Hepatocyte (in vitro differentiated cells): ENCODE data around the gene THAP3. TPM values are rescaled to one million over a fixed set of nuclear protein-coding genes. Genes with fewer than 3 reads are reported as not detected.
"Not testable (repeated sequence)": the region's sequence is repeated elsewhere in the genome, so short reads cannot be mapped to it uniquely, and the experiment has no call there.

Experiments used
- DNase-seq: peaks from one replicate; pipeline ENCODE4 v3.0.0-alpha.2; 2016; ENCODE audit warnings: low spot score
- H2AFZ ChIP-seq: fragments of 200-600 bp; sonication (generic); 2 replicates; pipeline ENCODE4 v1.6.0; 2016; ENCODE audit warnings: antibody characterized with exemption, mild to moderate bottlenecking
- H3K27ac ChIP-seq: fragments of 200-600 bp; sonication (generic); 2 replicates; pipeline ENCODE4 v1.5.1; 2016; ENCODE audit warnings: mild to moderate bottlenecking
- H3K27me3 ChIP-seq: fragments of 200-600 bp; sonication (generic); 2 replicates; pipeline ENCODE4 v1.6.1; 2016
- H3K36me3 ChIP-seq: fragments of 200-600 bp; sonication (generic); replicated peaks from 2 replicates; pipeline ENCODE4 v1.5.1; 2016; ENCODE audit warnings: low read depth; ENCODE audit not compliant: insufficient read depth
- H3K4me1 ChIP-seq: fragments of 200-600 bp; sonication (generic); 2 replicates; pipeline ENCODE4 v1.5.1; 2016; ENCODE audit warnings: mild to moderate bottlenecking, moderate library complexity; ENCODE audit not compliant: insufficient read depth
- H3K4me2 ChIP-seq: fragments of 200-600 bp; sonication (generic); 2 replicates; pipeline ENCODE4 v1.6.0; 2016
- H3K4me3 ChIP-seq: fragments of 200-600 bp; sonication (generic); 2 replicates; pipeline ENCODE4 v1.5.1; 2016; ENCODE audit warnings: mild to moderate bottlenecking
- H3K79me2 ChIP-seq: fragments of 200-600 bp; sonication (generic); 2 replicates; pipeline ENCODE4 v1.6.0; 2017; ENCODE audit warnings: mild to moderate bottlenecking
- H3K9me2 ChIP-seq: fragments of 200-600 bp; sonication (generic); replicated peaks from 2 replicates; pipeline ENCODE4 v1.6.0; 2017; ENCODE audit warnings: mild to moderate bottlenecking; ENCODE audit not compliant: insufficient read depth
- H3K9me3 ChIP-seq: fragments of 200-600 bp; sonication (generic); 2 replicates; pipeline ENCODE4 v1.5.1; 2016; ENCODE audit warnings: low read depth, mild to moderate bottlenecking
- H4K20me1 ChIP-seq: fragments of 200-600 bp; sonication (generic); 2 replicates; pipeline ENCODE4 v1.6.0; 2016; ENCODE audit warnings: mild to moderate bottlenecking; ENCODE audit not compliant: insufficient read depth, poor library complexity, severe bottlenecking
- CTCF ChIP-seq: fragments of 200-600 bp; sonication (generic); IDR thresholded peaks from 2 replicates; pipeline ENCODE4 v1.5.1; 2016; ENCODE audit warnings: antibody characterized with exemption, mild to moderate bottlenecking; ENCODE audit not compliant: poor library complexity
- EZH2 ChIP-seq: fragments of 200-600 bp; sonication (generic); IDR thresholded peaks from 2 replicates; pipeline ENCODE4 v1.6.1; 2016; ENCODE audit warnings: antibody characterized with exemption, mild to moderate bottlenecking, borderline replicate concordance
- EZH2phosphoT487 ChIP-seq: fragments of 200-600 bp; sonication (generic); IDR thresholded peaks from one replicate; pipeline ENCODE4 v1.6.1; 2018; ENCODE audit warnings: antibody characterized with exemption, mild to moderate bottlenecking, low read depth, moderate library complexity; ENCODE audit not compliant: unreplicated experiment, severe bottlenecking
- WGBS: methylation state at CpG from one replicate; pipeline ENCODE4 v1.1.6; 2016; ENCODE audit warnings: low lambda C conversion rate; ENCODE audit errors: missing lambda C conversion rate; 5-methylcytosine and 5-hydroxymethylcytosine counted together
- polyA plus RNA-seq: library from polyadenylated mRNA; unstranded; fragments of >200 nt; fragmentation: Nextera tagmentation; extraction: Ambion mirVana; gene quantifications from 2 replicates; pipeline ENCODE4 v1.2.1, GENCODE V29; 2016
- total RNA-seq: library from RNA; depleted of rRNA; stranded (reverse); fragments of >200 nt; gene quantifications from 2 replicates; pipeline ENCODE4 v1.2.3, GENCODE V29; 2014

The THAP3 gene
- total and polyA plus RNA-seq, 2 experiments from 2014 or later = 13.0 to 26.5 TPM

GRCh38 chr1:6660415-6661049, 35.9 kb downstream of the THAP3 start:
- no peaks in the 10 kb centered on the region for H3K79me2 ChIP-seq
- H3K36me3 ChIP-seq = no peaks in the 10 kb centered on the region
- no peak overlapping the region for H3K4me3 ChIP-seq
- no peak overlapping the region for H3K27ac ChIP-seq
- no peak overlapping the region for H3K4me2 ChIP-seq
- H2AFZ ChIP-seq = no peak overlapping the region
- 81% methylated on average over 7 of the region's 7 CpGs for WGBS
- DNase-seq = no peak
- TF ChIP-seq EZH2phosphoT487 (no peak), CTCF (no peak), EZH2 (no peak)
- H3K27me3 ChIP-seq = no peaks in the 10 kb centered on the region
- peaks cover 5% of the 10 kb centered on the region for H3K4me1 ChIP-seq
- no peaks in the 10 kb centered on the region for H3K9me2 ChIP-seq
- no peaks in the 10 kb centered on the region for H3K9me3 ChIP-seq
- peaks cover 4% of the 10 kb centered on the region for H4K20me1 ChIP-seq

GRCh38 chr1:6662468-6662867, 37.8 kb downstream of the THAP3 start:
- DNase-seq, H3K27ac ChIP-seq, H3K36me3 ChIP-seq, H2AFZ ChIP-seq, H3K79me2 ChIP-seq, H3K9me2 ChIP-seq, H3K27me3 ChIP-seq, H4K20me1 ChIP-seq, H3K4me3 ChIP-seq, H3K4me2 ChIP-seq, H3K9me3 ChIP-seq, H3K4me1 ChIP-seq: not testable (repeated sequence)
- WGBS = over 99% methylated on average over 7 of the region's 7 CpGs

- Histone ChIP-seq H3K36me3 (no peaks in the 10 kb centered on the region), H4K20me1 (no peaks in the 10 kb centered on the region), H3K4me1 (no peaks in the 10 kb centered on the region), H2AFZ (no peak overlapping the region), H3K79me2 (no peaks in the 10 kb centered on the region), H3K27me3 (no peaks in the 10 kb centered on the region), H3K4me3 (no peak overlapping the region), H3K9me2 (no peaks in the 10 kb centered on the region), H3K9me3 (no peaks in the 10 kb centered on the region), H3K4me2 (no peak overlapping the region), H3K27ac (no peak overlapping the region)
- DNase-seq = no peak
- 93% methylated on average over 5 of the region's 5 CpGs for WGBS
- no peak for TF ChIP-seq EZH2
- no peak for TF ChIP-seq EZH2phosphoT487
- no peak for TF ChIP-seq CTCF
Observed at GRCh38 chr1:6666696-6667095, 42.0 kb downstream of the THAP3 start.

- no peak for DNase-seq
- Histone ChIP-seq H3K79me2 (no peaks in the 10 kb centered on the region), H3K9me2 (no peaks in the 10 kb centered on the region), H3K27ac (no peak overlapping the region), H2AFZ (no peak overlapping the region), H3K4me1 (no peaks in the 10 kb centered on the region), H3K36me3 (no peaks in the 10 kb centered on the region), H3K4me2 (no peak overlapping the region), H4K20me1 (no peaks in the 10 kb centered on the region), H3K9me3 (no peaks in the 10 kb centered on the region), H3K27me3 (no peaks in the 10 kb centered on the region), H3K4me3 (no peak overlapping the region)
- TF ChIP-seq EZH2 (no peak), EZH2phosphoT487 (no peak), CTCF (no peak)
- 98% methylated on average over 6 of the region's 6 CpGs for WGBS
Observed at GRCh38 chr1:6667139-6667538, 42.5 kb downstream of the THAP3 start.
